HG03039 (cell line): Measurements from ENCODE around the gene SIPA1L3.
A peak's percentile ranks its signal among the peaks of the same experiment; 100 is the strongest.
"Not testable (repeated sequence)": the region's sequence is repeated elsewhere in the genome, so short reads cannot be mapped to it uniquely, and the experiment has no call there.

Source experiments
- ATAC-seq: cut with Tn5 transposase; IDR thresholded peaks from one replicate; pipeline ENCODE4 v1.9.1; 2021; ENCODE audit warnings: mild to moderate bottlenecking, moderate library complexity; ENCODE audit not compliant: unreplicated experiment

The SIPA1L3 gene

GRCh38 chr19:38062959-38063761 is 156.2 kb downstream of the SIPA1L3 start:
- ATAC-seq, result no peak

GRCh38 chr19:38063928-38064327 is 156.9 kb downstream of the SIPA1L3 start:
- no peak for ATAC-seq

DNA sequence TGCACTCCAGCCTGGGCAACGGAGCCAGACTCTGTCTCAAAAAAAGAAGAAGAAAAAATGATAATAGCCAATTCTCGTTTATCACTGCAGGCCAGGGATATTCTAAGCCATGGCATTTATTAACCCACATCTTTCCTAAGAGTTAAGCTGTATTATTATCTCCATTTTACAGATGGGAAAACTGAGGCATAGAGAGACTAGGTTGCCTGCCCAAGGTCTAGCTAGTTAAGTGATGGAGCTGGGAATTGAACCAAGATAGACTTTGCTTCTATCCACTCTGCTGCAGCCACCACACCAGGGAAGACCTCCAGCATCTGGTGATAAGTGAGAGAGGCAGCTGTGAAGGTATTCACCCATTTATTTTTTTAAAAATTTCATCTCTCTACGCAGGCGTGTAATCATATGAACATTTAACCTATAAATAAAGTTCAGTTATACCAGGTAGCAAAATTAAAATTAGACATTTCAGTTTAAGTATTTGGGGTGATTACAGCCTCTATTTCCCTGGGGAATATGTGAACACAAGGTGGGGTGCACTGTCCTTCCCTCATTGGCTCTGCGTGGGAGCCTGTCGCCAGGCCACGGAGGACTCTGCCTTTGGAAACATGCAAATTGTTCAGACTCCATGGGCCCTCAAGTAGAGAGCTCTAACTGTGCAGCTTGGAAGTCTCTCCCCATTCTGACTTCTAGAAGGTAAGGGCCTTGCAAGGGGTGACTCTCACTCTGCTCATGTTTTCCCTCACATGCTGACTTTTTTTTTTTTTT is 157.8 kb downstream of the SIPA1L3 start:
- no peak for ATAC-seq

DNA sequence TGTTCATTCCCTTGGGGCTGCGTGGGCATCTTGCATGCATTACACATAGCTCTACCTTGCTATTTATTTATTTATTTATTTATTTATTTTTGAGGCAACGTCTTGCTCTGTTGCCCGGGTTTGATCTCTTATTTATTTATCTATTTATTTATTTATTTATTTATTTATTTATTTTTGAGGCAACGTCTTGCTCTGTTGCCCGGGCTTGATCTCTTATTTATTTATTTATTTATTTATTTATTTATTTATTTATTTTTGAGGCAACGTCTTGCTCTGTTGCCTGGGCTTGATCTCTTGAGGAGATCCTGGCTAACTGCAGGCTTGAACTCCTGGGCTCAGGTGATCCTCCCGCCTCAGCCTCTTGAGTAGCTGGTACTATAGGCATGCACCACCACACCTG is 158.8 kb downstream of the SIPA1L3 start:
- not testable (repeated sequence) for ATAC-seq

GRCh38 chr19:38068826-38069225 is 161.8 kb downstream of the SIPA1L3 start:
- no peak for ATAC-seq

GRCh38 chr19:38070573-38070972 is 163.6 kb downstream of the SIPA1L3 start:
- no peak for ATAC-seq

GRCh38 chr19:38071054-38071453 is 164.0 kb downstream of the SIPA1L3 start:
- ATAC-seq, result not testable (repeated sequence)

- no peak for ATAC-seq
Observed at GRCh38 chr19:38071647-38072046, 164.6 kb downstream of the SIPA1L3 start.

DNA sequence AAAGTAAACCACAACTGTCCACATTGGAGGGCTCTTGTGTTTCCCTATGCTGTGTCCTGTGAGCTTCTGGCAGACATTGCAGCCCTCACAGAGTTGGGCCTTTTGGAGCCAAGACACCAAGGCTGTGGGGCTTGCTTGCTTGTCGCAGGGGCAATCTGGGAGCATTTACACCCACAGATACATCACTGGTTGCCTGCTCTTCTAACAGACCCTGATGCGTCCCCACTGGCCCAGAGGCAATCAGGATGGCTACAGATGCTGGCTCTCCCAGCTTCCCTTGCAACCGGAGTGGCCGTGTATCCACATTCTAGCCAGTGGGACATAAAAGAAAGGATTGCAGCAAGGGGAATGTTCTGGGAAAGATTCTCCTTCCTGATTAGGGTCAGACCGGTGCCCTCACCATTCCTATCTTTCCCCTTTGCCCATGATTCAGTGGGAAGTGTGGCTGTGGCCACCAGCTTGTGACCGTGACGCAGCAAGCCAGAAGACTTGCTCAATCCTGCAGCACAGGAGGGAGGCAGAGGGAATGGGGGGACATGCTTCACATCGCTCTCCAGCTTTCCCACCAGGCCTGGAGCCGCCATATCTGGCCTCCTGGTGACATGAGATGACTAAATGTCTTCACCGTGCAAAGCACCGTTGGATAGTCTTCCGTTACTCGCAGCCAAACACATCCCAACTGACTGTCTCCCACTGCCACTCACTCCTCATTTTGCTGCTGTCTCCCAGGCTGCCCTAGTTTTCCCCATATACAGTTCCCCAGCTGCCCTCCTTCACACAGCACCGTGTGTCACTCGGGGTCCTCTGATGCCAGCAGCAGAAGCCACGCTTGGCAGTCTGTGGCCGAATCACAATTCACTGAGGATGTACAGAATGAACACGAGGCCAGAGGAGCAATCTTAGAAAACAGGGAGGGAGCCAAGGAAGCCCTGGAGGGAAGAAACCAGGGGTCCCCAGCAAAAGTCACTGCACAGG is 166.1 kb downstream of the SIPA1L3 start:
- no peak for ATAC-seq

DNA sequence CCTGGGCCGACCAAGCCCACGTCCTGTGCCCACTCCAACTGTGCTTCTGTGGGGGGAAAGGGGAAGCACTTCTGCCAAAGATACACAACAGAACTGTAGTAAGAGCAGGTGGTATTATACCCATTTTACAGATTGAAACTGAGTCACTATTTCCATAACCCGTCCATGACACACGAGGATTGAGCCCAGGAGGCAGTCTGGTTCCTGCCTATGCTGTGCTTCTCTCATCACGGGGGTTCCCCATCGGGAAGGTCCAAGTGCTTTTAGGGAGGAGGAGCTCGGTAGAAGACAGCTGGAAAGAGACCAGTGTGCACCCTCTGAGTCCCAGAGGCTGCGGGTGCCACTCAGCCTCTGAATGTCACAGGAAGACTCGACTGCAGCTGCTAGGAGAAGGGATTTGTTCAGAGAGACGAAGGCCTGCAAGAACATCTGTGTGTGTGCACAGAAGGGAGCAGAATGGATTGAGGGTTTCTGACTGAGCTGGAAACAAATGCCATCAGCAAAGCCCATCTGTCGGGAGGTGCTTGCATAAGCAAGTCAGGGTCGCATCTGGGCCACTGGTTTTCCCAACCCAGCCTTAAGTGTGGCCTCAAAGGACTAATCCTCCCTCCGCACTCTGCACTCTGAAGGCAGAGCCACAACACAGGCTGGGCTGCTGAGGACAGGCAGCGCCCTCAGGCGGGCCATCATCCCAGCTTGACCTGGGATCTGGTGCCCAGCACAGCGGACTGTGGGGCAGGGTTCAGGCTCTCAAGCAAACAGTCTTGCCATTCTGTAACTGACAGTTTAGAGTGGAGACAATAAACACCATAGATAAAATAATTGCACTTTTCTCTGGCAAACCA is 167.1 kb downstream of the SIPA1L3 start:
- no peak for ATAC-seq

GRCh38 chr19:38076337-38076736 is 169.3 kb downstream of the SIPA1L3 start:
- no peak for ATAC-seq

DNA sequence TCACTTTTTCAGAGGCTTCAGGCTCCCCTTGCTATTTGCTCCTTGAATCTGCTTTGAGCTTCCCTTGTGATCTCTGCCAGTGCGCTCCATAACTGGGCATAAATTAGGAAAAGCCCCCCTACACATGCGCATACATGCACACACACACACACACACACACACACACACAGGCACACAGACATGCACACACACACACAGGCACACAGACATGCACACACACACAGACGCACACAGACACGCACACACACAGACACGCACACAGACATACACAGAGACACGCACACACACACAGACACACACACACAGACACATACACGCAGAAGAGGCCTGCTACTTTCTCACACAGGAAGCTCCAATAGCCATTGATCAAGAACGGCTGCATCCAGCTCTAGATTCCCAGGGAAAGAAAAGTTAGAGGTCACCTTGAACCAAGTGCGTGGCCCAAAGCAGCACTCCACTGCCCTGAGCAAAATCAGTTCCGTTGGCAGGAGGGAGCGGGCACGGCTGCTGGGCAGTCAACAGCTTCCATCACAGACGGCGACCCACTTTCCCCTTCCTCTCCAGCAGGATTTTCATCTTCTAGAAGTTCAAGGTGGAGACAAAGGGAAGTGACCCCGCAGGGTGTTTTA is 171.4 kb downstream of the SIPA1L3 start:
- no peak for ATAC-seq

- ATAC-seq, result peak; percentile 58
Observed at GRCh38 chr19:38079926-38080380, 172.9 kb downstream of the SIPA1L3 start.

DNA sequence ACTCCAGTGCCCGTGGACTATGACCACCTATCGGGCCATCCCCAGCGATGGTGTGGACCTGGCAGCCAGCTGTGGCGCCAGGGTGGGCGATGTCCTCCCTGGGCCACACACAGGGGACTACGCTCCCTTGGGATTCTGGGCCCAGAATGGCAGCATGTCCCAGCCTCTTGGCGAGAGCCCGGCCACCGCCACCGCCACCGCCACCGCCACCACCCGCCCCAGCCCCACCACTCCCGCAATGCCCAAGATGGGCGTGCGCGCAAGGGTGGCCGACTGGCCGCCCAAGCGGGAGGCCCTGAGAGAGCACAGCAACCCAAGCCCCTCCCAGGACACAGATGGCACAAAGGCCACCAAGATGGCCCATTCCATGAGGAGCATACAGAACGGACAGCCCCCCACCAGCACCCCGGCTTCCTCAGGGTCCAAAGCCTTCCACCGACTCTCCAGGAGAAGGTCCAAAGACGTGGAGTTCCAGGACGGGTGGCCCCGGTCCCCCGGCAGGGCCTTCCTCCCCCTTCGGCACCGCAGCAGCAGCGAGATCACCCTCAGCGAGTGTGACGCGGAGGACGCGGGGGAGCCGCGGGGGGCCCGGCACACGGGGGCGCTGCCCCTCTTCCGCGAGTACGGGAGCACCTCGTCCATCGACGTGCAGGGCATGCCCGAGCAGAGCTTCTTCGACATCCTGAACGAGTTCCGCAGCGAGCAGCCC is 174.7 kb downstream of the SIPA1L3 start:
- no peak for ATAC-seq

DNA sequence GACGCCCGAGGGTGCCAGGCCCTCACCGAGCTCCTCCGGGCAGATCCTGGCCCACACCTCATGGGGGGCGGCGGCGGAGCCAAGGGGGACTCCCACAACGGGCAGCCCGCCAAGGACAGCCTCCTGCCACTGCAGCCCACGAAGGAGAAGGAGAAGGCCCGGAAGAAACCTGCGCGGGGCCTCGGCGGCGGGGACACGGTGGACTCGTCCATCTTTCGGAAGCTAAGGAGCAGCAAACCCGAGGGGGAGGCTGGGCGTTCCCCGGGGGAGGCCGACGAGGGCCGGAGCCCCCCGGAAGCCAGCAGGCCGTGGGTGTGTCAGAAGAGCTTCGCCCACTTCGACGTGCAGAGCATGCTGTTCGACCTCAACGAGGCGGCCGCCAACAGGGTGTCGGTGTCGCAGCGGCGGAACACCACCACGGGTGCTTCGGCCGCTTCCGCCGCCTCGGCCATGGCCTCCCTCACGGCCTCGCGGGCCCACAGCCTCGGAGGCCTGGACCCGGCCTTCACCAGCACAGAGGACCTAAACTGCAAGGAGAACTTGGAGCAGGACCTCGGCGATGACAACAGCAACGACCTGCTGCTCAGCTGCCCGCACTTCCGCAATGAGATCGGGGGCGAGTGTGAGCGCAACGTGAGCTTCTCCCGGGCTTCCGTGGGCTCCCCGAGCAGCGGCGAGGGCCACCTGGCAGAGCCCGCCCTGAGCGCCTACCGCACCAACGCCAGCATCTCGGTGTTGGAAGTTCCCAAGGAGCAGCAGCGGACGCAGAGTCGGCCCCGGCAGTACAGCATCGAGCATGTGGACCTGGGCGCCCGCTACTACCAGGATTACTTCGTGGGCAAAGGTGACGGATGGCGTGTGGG is 175.5 kb downstream of the SIPA1L3 start:
- ATAC-seq, result no peak

- ATAC-seq, result no peak
Observed at GRCh38 chr19:38084196-38084595, 177.2 kb downstream of the SIPA1L3 start.

DNA sequence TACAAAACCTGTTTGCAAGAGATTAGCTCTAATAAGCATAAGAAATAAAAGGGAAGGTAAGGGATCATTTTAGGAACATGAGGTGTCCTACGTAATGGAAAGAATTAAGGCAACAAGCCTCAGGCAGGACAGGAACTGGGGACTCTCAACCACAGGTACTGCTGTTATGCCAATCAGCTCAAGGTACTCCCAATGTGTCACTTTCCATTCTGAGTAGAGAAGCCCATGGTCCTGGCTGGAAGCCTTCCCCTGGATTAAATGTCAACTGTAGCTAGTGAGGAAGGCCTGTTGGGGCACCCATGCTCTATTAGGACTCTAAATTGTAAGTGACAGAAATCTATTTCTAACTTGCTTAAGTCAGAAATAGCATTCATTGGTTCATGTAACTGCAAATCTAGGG is 182.4 kb downstream of the SIPA1L3 start:
- ATAC-seq, result no peak

DNA sequence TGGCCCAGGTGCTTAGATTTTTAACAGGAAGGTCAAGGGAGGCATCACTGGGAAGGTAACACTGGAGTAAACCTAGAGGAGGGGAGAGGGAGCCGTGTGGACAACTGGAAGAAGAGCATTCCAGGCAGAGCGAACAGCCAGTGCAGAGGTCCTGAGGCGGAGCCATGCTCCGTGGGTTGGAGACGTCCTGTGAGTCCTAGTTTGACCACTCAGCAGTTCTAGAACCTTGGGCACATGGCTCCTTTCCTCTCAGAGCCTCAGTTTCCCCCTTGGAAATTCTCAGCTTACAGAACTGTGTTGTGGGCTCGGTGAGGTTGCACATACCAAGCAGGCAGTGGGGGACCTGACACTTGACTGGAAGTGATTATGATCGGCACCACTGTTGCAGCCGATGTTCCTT is 186.1 kb downstream of the SIPA1L3 start:
- no peak for ATAC-seq
